Measurements from ENCODE around the gene LIFR. TPM values are rescaled to one million over a fixed set of nuclear protein-coding genes. Genes with fewer than 3 reads are reported as not detected.

The LIFR gene
- total and polyA plus RNA-seq, 2 donors (not counting 3 experiments of a cell fraction or from before 2014, with no cell fraction given) = 4.1 to 36.4 TPM

Small RNA genes lying within 50 kb of the gene (microRNA-seq; reads per million reads assigned to microRNA genes)
- not detected for gene MIR3650 (ENCODE audit: borderline number of aligned reads, borderline replicate concordance)

Small RNA genes lying within 50 kb of the gene (small RNA-seq; reads per million reads assigned to genes)
- not detected for gene AC091839.1 (ENCODE audit: insufficient read depth, insufficient read length, low read depth, low replicate concordance)
- gene MIR3650 (ENCODE audit: insufficient read depth, insufficient read length, low read depth, low replicate concordance) = not detected
